Mammary epithelial cell (primary cell): ENCODE measurements around the gene ADAM12.

Experiments
- EZH2 ChIP-seq: IDR thresholded peaks from 2 replicates; pipeline ENCODE4 v1.6.1; 2012; ENCODE audit warnings: low read length, inconsistent platforms, borderline replicate concordance
- TF ChIP-seq, protein P1 (sequence below), 2 donors: IDR thresholded peaks in 1 of 2; conservative IDR thresholded peaks in 1 of 2; 2 replicates each; pipeline ENCODE4 v1.5.1; 2011 to 2012; ENCODE audit warnings: inconsistent platforms in 2 of 2, low read length in 2 of 2, mild to moderate bottlenecking in 2 of 2, control low read depth in 1 of 2, low read depth in 1 of 2; ENCODE audit not compliant: insufficient read depth in 1 of 2; ENCODE audit errors: extremely low read depth in 1 of 2

DNA sequence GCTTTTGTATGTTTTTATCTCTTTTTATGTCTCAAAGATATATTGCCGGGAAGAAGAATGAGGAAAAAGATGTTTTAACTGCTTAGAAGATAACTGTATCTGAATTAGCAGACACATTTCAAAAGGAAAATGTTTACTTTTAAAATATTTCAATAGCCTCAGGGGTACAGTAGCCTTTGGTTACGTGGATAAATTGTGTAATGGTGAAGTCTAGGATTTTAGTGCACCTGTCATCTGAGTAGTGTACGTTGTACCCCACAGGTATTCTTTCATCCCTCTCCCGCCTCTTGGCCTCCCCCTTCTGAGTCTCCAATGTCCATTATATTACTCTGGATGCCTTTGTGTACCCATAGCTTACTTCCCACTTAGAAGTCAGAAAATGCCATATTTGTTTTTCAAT lies 269.8 kb downstream of the ADAM12 start:
- TF ChIP-seq, protein P1, sequence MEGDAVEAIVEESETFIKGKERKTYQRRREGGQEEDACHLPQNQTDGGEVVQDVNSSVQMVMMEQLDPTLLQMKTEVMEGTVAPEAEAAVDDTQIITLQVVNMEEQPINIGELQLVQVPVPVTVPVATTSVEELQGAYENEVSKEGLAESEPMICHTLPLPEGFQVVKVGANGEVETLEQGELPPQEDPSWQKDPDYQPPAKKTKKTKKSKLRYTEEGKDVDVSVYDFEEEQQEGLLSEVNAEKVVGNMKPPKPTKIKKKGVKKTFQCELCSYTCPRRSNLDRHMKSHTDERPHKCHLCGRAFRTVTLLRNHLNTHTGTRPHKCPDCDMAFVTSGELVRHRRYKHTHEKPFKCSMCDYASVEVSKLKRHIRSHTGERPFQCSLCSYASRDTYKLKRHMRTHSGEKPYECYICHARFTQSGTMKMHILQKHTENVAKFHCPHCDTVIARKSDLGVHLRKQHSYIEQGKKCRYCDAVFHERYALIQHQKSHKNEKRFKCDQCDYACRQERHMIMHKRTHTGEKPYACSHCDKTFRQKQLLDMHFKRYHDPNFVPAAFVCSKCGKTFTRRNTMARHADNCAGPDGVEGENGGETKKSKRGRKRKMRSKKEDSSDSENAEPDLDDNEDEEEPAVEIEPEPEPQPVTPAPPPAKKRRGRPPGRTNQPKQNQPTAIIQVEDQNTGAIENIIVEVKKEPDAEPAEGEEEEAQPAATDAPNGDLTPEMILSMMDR (conservative IDR thresholded peaks at IDR 0.05 in 1 of 2, IDR thresholded peaks at IDR 0.05 in 1 of 2; ENCODE audit: extremely low read depth in 1 of 2, insufficient read depth in 1 of 2, low read depth in 1 of 2, low read length in 2 of 2), result no peak
- TF ChIP-seq EZH2, result no peak
